Naive thymus-derived CD4-positive, alpha-beta T cell (primary cell): ENCODE measurements around the gene RASA3. TPM values are rescaled to one million over a fixed set of nuclear protein-coding genes. Genes with fewer than 3 reads are reported as not detected.
A peak's percentile ranks its signal among the peaks of the same experiment; 100 is the strongest.

ENCODE experiments used
- ATAC-seq: fragments of 150-1000 bp; cut with Tn5 transposase; 2 replicates; pipeline ENCODE4 v1.10.0; 2021; ENCODE audit warnings: mild to moderate bottlenecking, moderate library complexity
- CTCF ChIA-PET: fragments of 350-600 bp; sonication (Branson Sonifier 250); formaldehyde crosslinking; loops from one replicate; lab custom pipeline; 2021; ENCODE audit warnings: antibody characterized with exemption; lab: Charles Lee
- POLR2A ChIA-PET: fragments of 350-600 bp; sonication (Branson Sonifier 250); formaldehyde crosslinking; loops from one replicate; lab custom pipeline; 2021; ENCODE audit warnings: antibody characterized with exemption, inconsistent platforms; lab: Charles Lee
- DNase-seq, 9 donors: peaks; one replicate each; pipeline versions ENCODE4 v3.0.0 to v3.0.0-alpha.2; 2020 to 2022; ENCODE audit warnings: mixed read lengths in 1 of 9
- H3K27ac ChIP-seq: one replicate; pipeline ENCODE4 v1.7.0; 2013; ENCODE audit warnings: mild to moderate bottlenecking, low read depth, low read length, moderate library complexity
- H3K27me3 ChIP-seq, 2 donors: one replicate each; pipeline ENCODE4 v1.7.0; 2013; ENCODE audit warnings: low read length in 2 of 2, mild to moderate bottlenecking in 2 of 2, moderate library complexity in 2 of 2; ENCODE audit not compliant: control insufficient read depth in 2 of 2, insufficient read depth in 2 of 2
- H3K36me3 ChIP-seq, 3 experiments: 1 replicate in 2 of 3; 2 replicates in 1 of 3; pipeline ENCODE4 v1.7.0; 2013; ENCODE audit warnings: low read length in 3 of 3, mild to moderate bottlenecking in 3 of 3, moderate library complexity in 1 of 3; ENCODE audit not compliant: insufficient read depth in 3 of 3, control insufficient read depth in 2 of 3
- H3K4me1 ChIP-seq, 2 donors: one replicate each; pipeline ENCODE4 v1.7.0; 2013; ENCODE audit warnings: low read length in 2 of 2, mild to moderate bottlenecking in 2 of 2, moderate library complexity in 1 of 2; ENCODE audit not compliant: control insufficient read depth in 2 of 2, insufficient read depth in 2 of 2
- H3K4me3 ChIP-seq: 2 replicates; pipeline ENCODE4 v1.7.0; 2013; ENCODE audit warnings: mild to moderate bottlenecking, low read length
- H3K9me3 ChIP-seq, 3 experiments: 1 replicate in 2 of 3; 2 replicates in 1 of 3; pipeline ENCODE4 v1.7.0; 2013; ENCODE audit warnings: low read length in 3 of 3; ENCODE audit not compliant: control insufficient read depth in 2 of 3
- H3K27ac Mint-ChIP-seq, 9 donors: one replicate each; pipeline ENCODE4 v1.8.0; 2020 to 2022; ENCODE audit warnings: mixed read lengths in 9 of 9, mild to moderate bottlenecking in 8 of 9, moderate library complexity in 5 of 9, inconsistent platforms in 2 of 9
- H3K27me3 Mint-ChIP-seq, 5 donors: one replicate each; pipeline ENCODE4 v1.8.0; 2021 to 2022; ENCODE audit warnings: mixed read lengths in 5 of 5, mild to moderate bottlenecking in 1 of 5
- H3K36me3 Mint-ChIP-seq, 5 donors: one replicate each; pipeline ENCODE4 v1.8.0; 2020 to 2022; ENCODE audit warnings: mixed read lengths in 5 of 5, mild to moderate bottlenecking in 3 of 5, inconsistent platforms in 1 of 5
- H3K4me1 Mint-ChIP-seq, 7 donors: one replicate each; pipeline ENCODE4 v1.8.0; 2020 to 2022; ENCODE audit warnings: mixed read lengths in 7 of 7, mild to moderate bottlenecking in 3 of 7, inconsistent platforms in 1 of 7
- H3K4me3 Mint-ChIP-seq, 10 donors: one replicate each; pipeline ENCODE4 v1.8.0; 2020 to 2022; ENCODE audit warnings: mild to moderate bottlenecking in 10 of 10, mixed read lengths in 10 of 10, moderate library complexity in 6 of 10, inconsistent platforms in 2 of 10
- H3K9me3 Mint-ChIP-seq, 11 donors: one replicate each; pipeline ENCODE4 v1.8.0; 2020 to 2022; ENCODE audit warnings: mixed read lengths in 11 of 11, mild to moderate bottlenecking in 4 of 11, inconsistent platforms in 1 of 11, moderate library complexity in 1 of 11
- intact Hi-C, 2 donors: fragments of 100-400 bp; cut with micrococcal nuclease; formaldehyde crosslinking; loops; one replicate each; pipeline ENCODE4 v1.15.1; 2023
- polyA plus RNA-seq, 2 donors: library from polyadenylated mRNA; unstranded; fragments of 300-500 nt; fragmentation: Illumina TruSeq; gene quantifications; one replicate each; pipeline ENCODE4 v1.2.3, GENCODE V29; 2021
- total RNA-seq, 6 experiments: library from RNA in 5 of 6; stranded (reverse) in 5 of 6; gene quantifications; 1 replicate in 5 of 6; 2 replicates in 1 of 6; pipeline ENCODE4 v1.2.3 and lab custom pipeline; 2021 to 2026

RASA3 gene
- total and polyA plus RNA-seq, 7 experiments from 2014 or later = 109 to 227 (median 195) TPM

DNA sequence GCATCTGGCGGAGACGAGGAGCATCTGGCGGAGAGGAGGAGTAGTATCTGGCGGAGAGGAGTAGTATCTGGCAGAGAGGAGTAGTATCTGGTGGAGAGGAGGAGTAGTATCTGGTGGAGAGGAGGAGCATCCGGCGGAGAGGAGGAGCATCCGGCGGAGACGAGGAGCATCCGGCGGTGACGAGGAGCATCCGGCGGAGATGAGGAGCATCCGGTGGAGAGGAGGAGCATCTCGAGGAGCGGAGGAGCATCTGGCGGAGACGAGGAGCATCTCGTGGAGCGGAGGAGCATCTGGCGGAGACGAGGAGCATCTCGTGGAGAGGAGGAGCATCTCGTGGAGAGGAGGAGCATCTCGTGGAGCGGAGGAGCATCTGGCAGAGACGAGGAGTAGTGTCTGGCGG is 177.2 kb downstream of the RASA3 start:
- H3K27ac Mint-ChIP-seq = peak overlapping the region in 2 of 9 donors; percentile 25 to 77
- H3K36me3 ChIP-seq = peaks cover 0 to 42% (median 16%) of the 10 kb centered on the region in 3 experiments
- DNase-seq = no peak
- CTCF ChIA-PET = no interaction called here
- H3K36me3 Mint-ChIP-seq = peaks cover 13 to 43% (median 37%) of the 10 kb centered on the region in 5 donors
- POLR2A ChIA-PET = no interaction called here
- no peak overlapping the region for H3K4me3 ChIP-seq
- intact Hi-C loops = no loop called here
- H3K27me3 ChIP-seq = no peaks in the 10 kb centered on the region
- no peak overlapping the region for H3K27ac ChIP-seq
- peaks cover 0 to 19% (median 4%) of the 10 kb centered on the region in 11 donors for H3K9me3 Mint-ChIP-seq
- H3K4me1 Mint-ChIP-seq = peaks cover 2 to 10% (median 8%) of the 10 kb centered on the region in 7 donors
- H3K4me3 Mint-ChIP-seq = peak overlapping the region in 1 of 10 donors; percentile 39
- H3K9me3 ChIP-seq = peaks cover 0 to 7% (median 0%) of the 10 kb centered on the region in 3 experiments
- no peaks in the 10 kb centered on the region for H3K27me3 Mint-ChIP-seq
- H3K4me1 ChIP-seq = no peaks in the 10 kb centered on the region
- no peak for ATAC-seq

GRCh38 chr13:113954046-113954835 is 178.2 kb downstream of the RASA3 start:
- H3K9me3 ChIP-seq = peaks cover 0 to 5% (median 0%) of the 10 kb centered on the region in 3 experiments
- no peaks in the 10 kb centered on the region for H3K27me3 ChIP-seq
- H3K4me1 ChIP-seq = no peaks in the 10 kb centered on the region
- Mint-ChIP-seq H3K36me3 (peaks cover 13 to 38% (median 33%) of the 10 kb centered on the region in 5 donors), H3K4me1 (peaks cover 2 to 10% (median 10%) of the 10 kb centered on the region in 7 donors), H3K27ac (peak overlapping the region in 1 of 9 donors; percentile 43), H3K4me3 (no peak overlapping the region), H3K27me3 (no peaks in the 10 kb centered on the region), H3K9me3 (peaks cover 0 to 19% (median 3%) of the 10 kb centered on the region in 11 donors)
- no peak overlapping the region for H3K27ac ChIP-seq
- no peak for ATAC-seq
- H3K4me3 ChIP-seq = no peak overlapping the region
- peaks cover 0 to 38% (median 16%) of the 10 kb centered on the region in 3 experiments for H3K36me3 ChIP-seq
- DNase-seq = no peak
- POLR2A ChIA-PET = no interaction called here
- CTCF ChIA-PET = no interaction called here
- intact Hi-C loops = no loop called here

- Histone ChIP-seq H3K27ac (no peak overlapping the region), H3K36me3 (peaks cover 0 to 38% (median 16%) of the 10 kb centered on the region in 3 experiments), H3K4me1 (no peaks in the 10 kb centered on the region), H3K4me3 (no peak overlapping the region), H3K9me3 (peaks cover 0 to 3% (median 0%) of the 10 kb centered on the region in 3 experiments), H3K27me3 (no peaks in the 10 kb centered on the region)
- no peaks in the 10 kb centered on the region for H3K27me3 Mint-ChIP-seq
- DNase-seq (no peak), ATAC-seq (no peak)
- ChIA-PET CTCF (no interaction called here), POLR2A (no interaction called here)
- peaks cover 13 to 33% (median 28%) of the 10 kb centered on the region in 5 donors for H3K36me3 Mint-ChIP-seq
- H3K9me3 Mint-ChIP-seq = peaks cover 0 to 19% (median 0%) of the 10 kb centered on the region in 11 donors
- intact Hi-C loops = no loop called here
- H3K27ac Mint-ChIP-seq = no peak overlapping the region
- peaks cover 2 to 14% (median 10%) of the 10 kb centered on the region in 7 donors for H3K4me1 Mint-ChIP-seq
- H3K4me3 Mint-ChIP-seq = no peak overlapping the region
Observed at GRCh38 chr13:113953561-113953960, 178.9 kb downstream of the RASA3 start.

GRCh38 chr13:113952983-113953520 is 179.4 kb downstream of the RASA3 start:
- intact Hi-C loops = no loop called here
- no peak for ATAC-seq
- DNase-seq = no peak
- ChIA-PET CTCF (no interaction called here), POLR2A (no interaction called here)
- Histone ChIP-seq H3K4me3 (no peak overlapping the region), H3K27me3 (no peaks in the 10 kb centered on the region), H3K4me1 (no peaks in the 10 kb centered on the region), H3K27ac (no peak overlapping the region), H3K36me3 (peaks cover 0 to 38% (median 16%) of the 10 kb centered on the region in 3 experiments), H3K9me3 (peaks cover 0 to 3% (median 0%) of the 10 kb centered on the region in 3 experiments)
- peaks cover 0 to 19% (median 0%) of the 10 kb centered on the region in 11 donors for H3K9me3 Mint-ChIP-seq
- no peaks in the 10 kb centered on the region for H3K27me3 Mint-ChIP-seq
- peaks cover 13 to 30% (median 24%) of the 10 kb centered on the region in 5 donors for H3K36me3 Mint-ChIP-seq
- H3K4me1 Mint-ChIP-seq = peaks cover 3 to 19% (median 9%) of the 10 kb centered on the region in 7 donors
- no peak overlapping the region for H3K4me3 Mint-ChIP-seq
- no peak overlapping the region for H3K27ac Mint-ChIP-seq

- Mint-ChIP-seq H3K4me1 (peaks cover 0 to 21% (median 11%) of the 10 kb centered on the region in 7 donors), H3K9me3 (peaks cover 0 to 19% (median 0%) of the 10 kb centered on the region in 11 donors), H3K4me3 (no peak overlapping the region), H3K27me3 (no peaks in the 10 kb centered on the region), H3K36me3 (peaks cover 13 to 28% (median 20%) of the 10 kb centered on the region in 5 donors), H3K27ac (no peak overlapping the region)
- ATAC-seq (no peak), DNase-seq (no peak)
- Histone ChIP-seq H3K27ac (no peak overlapping the region), H3K4me3 (no peak overlapping the region), H3K9me3 (peaks cover 0 to 3% (median 0%) of the 10 kb centered on the region in 3 experiments), H3K27me3 (no peaks in the 10 kb centered on the region), H3K36me3 (peaks cover 0 to 38% (median 16%) of the 10 kb centered on the region in 3 experiments), H3K4me1 (no peaks in the 10 kb centered on the region)
- intact Hi-C loops = no loop called here
- ChIA-PET POLR2A (interaction anchor here (0.7 kb wide), 1 partner anchor 336 kb away, joined by 3 read pairs; no protein-coding TSS in a partner anchor), CTCF (no interaction called here)
Observed at GRCh38 chr13:113952151-113952982, 180.1 kb downstream of the RASA3 start.
